Measurements from ENCODE around the gene ASIC2.

ASIC2 gene

DNA sequence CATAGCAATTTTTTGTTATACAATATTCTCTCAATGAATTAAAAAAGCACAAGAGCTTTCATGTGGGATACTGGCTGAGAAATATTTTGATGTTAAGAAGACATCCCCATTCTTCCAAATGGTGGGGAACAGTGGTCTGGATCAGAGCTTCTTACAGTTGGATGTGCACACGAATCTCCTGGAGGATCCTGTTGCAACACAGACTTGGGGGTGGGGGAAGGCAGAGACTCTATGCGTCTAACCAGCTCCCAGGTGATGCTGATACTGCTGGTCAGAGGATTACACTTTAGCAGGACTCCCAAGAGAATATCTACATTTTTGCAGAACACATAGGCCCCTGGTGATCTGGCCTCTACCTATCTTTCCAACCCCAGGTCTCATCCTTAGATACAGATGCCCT is 193.2 kb downstream of the ASIC2 start:
- no peak for TF ChIP-seq ARNT (IDR thresholded peaks at IDR 0.05)
- no peak for TF ChIP-seq FOXA1 (IDR thresholded peaks at IDR 0.05)
- no peak for TF ChIP-seq SUZ12 (IDR thresholded peaks at IDR 0.05)
- no peak for DNase-seq (ENCODE audit: extremely low spot score)
- ChIA-PET POLR2A (no interaction called here), CTCF (no interaction called here)

GRCh38 chr17:33099252-33099651 is 193.8 kb downstream of the ASIC2 start:
- DNase-seq (ENCODE audit: extremely low spot score), result no peak
- TF ChIP-seq FOXA1 (IDR thresholded peaks at IDR 0.05) (no peak), SUZ12 (IDR thresholded peaks at IDR 0.05) (no peak), FOXM1 (IDR thresholded peaks at IDR 0.05; ENCODE audit: borderline replicate concordance) (no peak), ELF4 (IDR thresholded peaks at IDR 0.05) (no peak), BHLHE40 (IDR thresholded peaks at IDR 0.05; ENCODE audit: borderline replicate concordance) (no peak), HDGF (IDR thresholded peaks at IDR 0.05; ENCODE audit: borderline replicate concordance) (no peak), SP1 (IDR thresholded peaks at IDR 0.05) (no peak), FOXK2 (IDR thresholded peaks at IDR 0.05) (no peak), LEF1 (IDR thresholded peaks at IDR 0.05; ENCODE audit: borderline replicate concordance) (no peak), CTBP1 (IDR thresholded peaks at IDR 0.05; ENCODE audit: borderline replicate concordance) (no peak), L3MBTL2 (conservative IDR thresholded peaks at IDR 0.05) (no peak), ARNT (IDR thresholded peaks at IDR 0.05) (no peak), NFRKB (IDR thresholded peaks at IDR 0.05) (no peak), ZNF384 (IDR thresholded peaks at IDR 0.05) (no peak)
- ChIA-PET CTCF (no interaction called here), POLR2A (no interaction called here)

DNA sequence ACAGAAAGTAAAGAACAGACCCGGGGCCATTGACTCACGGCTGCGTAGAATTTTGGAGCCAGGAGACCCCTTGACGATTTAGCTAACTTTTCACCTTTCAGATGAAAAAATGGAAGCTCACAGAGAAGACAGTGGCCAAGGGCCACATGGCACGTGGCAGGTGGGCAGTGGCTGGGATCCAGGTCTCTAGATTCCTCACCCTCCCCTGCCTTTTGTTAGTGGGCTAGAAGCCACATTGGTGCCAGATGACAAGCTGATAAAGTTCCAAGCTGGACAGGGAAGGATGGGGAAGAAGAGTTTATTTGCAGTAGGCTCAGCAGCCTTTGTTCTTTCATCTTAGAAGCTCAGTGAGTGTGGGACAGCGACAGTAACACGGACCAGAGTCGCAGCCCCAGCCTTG is 195.7 kb downstream of the ASIC2 start:
- CTCF ChIA-PET, result interaction anchor here (0.6 kb wide), 1 partner anchor 1931 kb away, joined by 4 read pairs; no protein-coding TSS in a partner anchor
- DNase-seq (ENCODE audit: extremely low spot score), result no peak
- TF ChIP-seq CTBP1 (IDR thresholded peaks at IDR 0.05; ENCODE audit: borderline replicate concordance) (no peak), LEF1 (IDR thresholded peaks at IDR 0.05; ENCODE audit: borderline replicate concordance) (no peak), ZNF384 (IDR thresholded peaks at IDR 0.05) (no peak)

DNA sequence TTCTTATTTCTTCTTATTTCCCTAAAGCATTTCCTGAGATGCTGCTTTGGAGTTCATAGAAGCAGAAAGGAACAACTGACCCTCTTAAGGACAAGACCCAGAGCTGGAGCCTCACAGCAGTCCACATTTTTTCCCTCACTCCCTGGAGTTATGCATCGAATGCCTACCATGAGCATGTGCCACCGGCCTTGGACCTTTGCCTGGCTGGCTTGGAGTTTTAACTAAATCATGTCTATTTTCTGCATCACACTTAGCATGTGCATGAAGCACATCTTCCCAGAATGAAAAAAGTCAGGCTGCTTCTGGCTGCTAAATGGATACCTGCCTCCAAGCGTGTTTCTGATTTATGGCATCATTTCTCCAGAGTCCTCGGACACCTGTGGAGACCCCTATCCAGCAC is 196.9 kb downstream of the ASIC2 start:
- DNase-seq (ENCODE audit: extremely low spot score), result no peak

More for the DNA sequence above, 195.7 kb downstream of the ASIC2 start:
- POLR2A ChIA-PET, result no interaction called here

DNA sequence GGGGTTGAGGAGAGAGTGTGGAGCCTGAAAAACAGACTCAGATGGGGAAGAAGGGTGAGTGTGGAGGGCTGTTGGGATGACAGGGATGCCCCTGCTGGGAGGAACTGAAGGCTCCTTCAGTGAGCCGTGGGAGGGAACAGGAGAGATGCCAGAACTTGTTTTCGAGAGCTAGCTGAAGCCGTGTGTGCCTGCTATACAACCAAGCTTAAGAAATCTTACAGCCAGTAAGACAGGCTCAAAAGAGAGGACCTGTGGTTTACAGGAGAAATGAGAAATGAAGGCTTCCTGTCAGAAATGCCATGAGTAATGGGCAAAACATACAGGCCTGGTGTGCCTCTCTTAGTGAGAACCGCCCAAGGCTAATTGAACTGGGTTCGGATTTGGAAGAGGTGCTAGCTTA is 201.8 kb downstream of the ASIC2 start:
- POLR2A ChIA-PET, result no interaction called here
- no peak for DNase-seq (ENCODE audit: extremely low spot score)
- CTCF ChIA-PET, result no interaction called here
- TF ChIP-seq FOXM1 (IDR thresholded peaks at IDR 0.05; ENCODE audit: borderline replicate concordance) (no peak), HDGF (IDR thresholded peaks at IDR 0.05; ENCODE audit: borderline replicate concordance) (no peak), LEF1 (IDR thresholded peaks at IDR 0.05; ENCODE audit: borderline replicate concordance) (no peak), FOXK2 (IDR thresholded peaks at IDR 0.05) (no peak), NFRKB (IDR thresholded peaks at IDR 0.05) (no peak), ZNF384 (IDR thresholded peaks at IDR 0.05) (no peak), FOXA1 (IDR thresholded peaks at IDR 0.05) (no peak)

More for the DNA sequence above, 196.9 kb downstream of the ASIC2 start:
- ChIA-PET CTCF (no interaction called here), POLR2A (no interaction called here)
- TF ChIP-seq CTBP1 (IDR thresholded peaks at IDR 0.05; ENCODE audit: borderline replicate concordance) (no peak), ZNF384 (IDR thresholded peaks at IDR 0.05) (no peak), ELF4 (IDR thresholded peaks at IDR 0.05) (no peak), NFRKB (IDR thresholded peaks at IDR 0.05) (no peak)

DNA sequence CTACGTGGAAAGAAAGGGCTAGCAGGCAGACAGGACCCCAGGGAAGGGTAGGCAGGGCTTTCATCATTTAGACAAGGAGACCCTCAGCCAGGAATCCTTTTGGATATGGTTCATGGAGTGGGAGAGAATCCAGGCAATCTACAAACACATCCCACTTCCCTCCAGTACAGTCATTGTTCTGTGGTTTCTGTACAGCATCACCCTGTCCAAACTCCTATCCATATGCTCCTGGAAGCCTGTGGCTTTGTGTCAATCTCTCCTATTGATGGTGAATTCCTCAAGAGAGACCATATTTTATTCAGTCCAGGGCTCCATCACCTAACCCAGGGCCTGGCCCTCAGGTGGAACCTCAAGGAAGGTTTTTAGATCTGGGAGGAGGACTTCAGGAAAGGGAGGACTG is 202.3 kb downstream of the ASIC2 start:
- TF ChIP-seq LEF1 (IDR thresholded peaks at IDR 0.05; ENCODE audit: borderline replicate concordance), result no peak
- no peak for TF ChIP-seq NFRKB (IDR thresholded peaks at IDR 0.05)

GRCh38 chr17:33086878-33087277 is 206.2 kb downstream of the ASIC2 start:
- no peak for TF ChIP-seq SUZ12 (IDR thresholded peaks at IDR 0.05)
- TF ChIP-seq CTBP1 (IDR thresholded peaks at IDR 0.05; ENCODE audit: borderline replicate concordance), result no peak
- no peak for TF ChIP-seq PKNOX1 (IDR thresholded peaks at IDR 0.05)
- no peak for TF ChIP-seq L3MBTL2 (conservative IDR thresholded peaks at IDR 0.05)
- TF ChIP-seq FOXA1 (IDR thresholded peaks at IDR 0.05), result no peak
- TF ChIP-seq FOXM1 (IDR thresholded peaks at IDR 0.05; ENCODE audit: borderline replicate concordance), result no peak
- no peak for TF ChIP-seq NFRKB (IDR thresholded peaks at IDR 0.05)
- TF ChIP-seq BHLHE40 (IDR thresholded peaks at IDR 0.05; ENCODE audit: borderline replicate concordance), result no peak
- no peak for TF ChIP-seq LEF1 (IDR thresholded peaks at IDR 0.05; ENCODE audit: borderline replicate concordance)
- no peak for TF ChIP-seq ARNT (IDR thresholded peaks at IDR 0.05)
- TF ChIP-seq FOXK2 (IDR thresholded peaks at IDR 0.05), result no peak
- POLR2A ChIA-PET, result no interaction called here
- CTCF ChIA-PET, result no interaction called here
- no peak for DNase-seq (ENCODE audit: extremely low spot score)

More for the DNA sequence above, 202.3 kb downstream of the ASIC2 start:
- ChIA-PET POLR2A (no interaction called here), CTCF (no interaction called here)
- DNase-seq (ENCODE audit: extremely low spot score), result no peak

GRCh38 chr17:33086041-33086440 is 207.1 kb downstream of the ASIC2 start:
- no peak for TF ChIP-seq FOXM1 (IDR thresholded peaks at IDR 0.05; ENCODE audit: borderline replicate concordance)
- no peak for TF ChIP-seq ZNF384 (IDR thresholded peaks at IDR 0.05)
- no peak for TF ChIP-seq L3MBTL2 (conservative IDR thresholded peaks at IDR 0.05)
- no peak for TF ChIP-seq HDGF (IDR thresholded peaks at IDR 0.05; ENCODE audit: borderline replicate concordance)
- no peak for TF ChIP-seq ARNT (IDR thresholded peaks at IDR 0.05)
- TF ChIP-seq ELF4 (IDR thresholded peaks at IDR 0.05), result no peak
- no peak for TF ChIP-seq FOXK2 (IDR thresholded peaks at IDR 0.05)
- no peak for TF ChIP-seq LEF1 (IDR thresholded peaks at IDR 0.05; ENCODE audit: borderline replicate concordance)
- TF ChIP-seq NFRKB (IDR thresholded peaks at IDR 0.05), result no peak
- TF ChIP-seq BHLHE40 (IDR thresholded peaks at IDR 0.05; ENCODE audit: borderline replicate concordance), result no peak
- no peak for TF ChIP-seq SP1 (IDR thresholded peaks at IDR 0.05)
- TF ChIP-seq FOXA1 (IDR thresholded peaks at IDR 0.05), result no peak
- no peak for TF ChIP-seq SUZ12 (IDR thresholded peaks at IDR 0.05)
- no peak for TF ChIP-seq CTBP1 (IDR thresholded peaks at IDR 0.05; ENCODE audit: borderline replicate concordance)
- no peak for TF ChIP-seq TARDBP (IDR thresholded peaks at IDR 0.05)
- no peak for TF ChIP-seq PKNOX1 (IDR thresholded peaks at IDR 0.05)
- POLR2A ChIA-PET, result no interaction called here
- CTCF ChIA-PET, result no interaction called here
- DNase-seq (ENCODE audit: extremely low spot score), result no peak

Data from HEK293T (cell line).